RPMI8226 (cell line): Measurements from ENCODE around the gene F2R.
"Not testable (repeated sequence)": the region's sequence is repeated elsewhere in the genome, so short reads cannot be mapped to it uniquely, and the experiment has no call there.

Experiments
- DNase-seq: peaks from one replicate; pipeline ENCODE4 v3.0.0-alpha.2; 2015

F2R gene

DNA sequence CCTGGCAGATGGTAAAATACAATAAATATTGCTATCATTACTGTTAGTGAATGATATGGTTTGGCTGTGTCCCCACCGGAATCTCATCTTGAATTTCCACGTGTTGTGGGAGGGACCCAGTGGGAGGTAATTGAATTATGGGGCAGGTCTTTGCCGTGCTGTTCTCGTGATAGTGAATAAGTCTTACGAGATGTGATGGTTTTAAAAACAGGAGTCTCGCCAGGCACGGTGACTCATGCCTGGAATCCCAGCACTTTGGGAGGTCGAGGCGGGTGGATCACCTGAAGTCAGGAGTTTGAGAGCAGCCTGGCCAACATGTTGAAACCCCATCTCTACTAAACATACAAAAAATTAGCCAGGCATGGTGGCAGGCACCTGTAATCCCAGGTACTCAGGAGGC lies 45.2 kb downstream of the F2R start:
- DNase-seq, result not testable (repeated sequence)

DNA sequence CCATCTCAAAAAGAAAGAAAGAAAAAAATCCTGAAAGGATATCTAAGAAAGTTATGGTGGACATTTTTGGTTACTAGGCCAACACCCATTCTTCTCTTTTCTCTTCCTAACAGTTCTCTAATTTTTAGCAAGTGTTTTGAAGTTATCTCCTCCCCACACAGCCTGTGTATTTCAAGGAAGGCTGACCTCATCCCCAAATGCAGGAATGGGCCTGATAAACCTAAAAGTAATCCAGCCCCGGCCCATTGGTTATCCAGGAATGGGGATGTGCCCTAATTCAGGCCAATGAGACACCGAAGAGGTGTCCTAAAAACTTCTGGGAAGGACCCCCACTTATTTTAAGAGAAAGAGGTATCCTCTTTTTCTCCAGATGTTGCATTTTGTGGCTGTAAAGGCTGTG lies 46.6 kb downstream of the F2R start:
- DNase-seq, result no peak

DNA sequence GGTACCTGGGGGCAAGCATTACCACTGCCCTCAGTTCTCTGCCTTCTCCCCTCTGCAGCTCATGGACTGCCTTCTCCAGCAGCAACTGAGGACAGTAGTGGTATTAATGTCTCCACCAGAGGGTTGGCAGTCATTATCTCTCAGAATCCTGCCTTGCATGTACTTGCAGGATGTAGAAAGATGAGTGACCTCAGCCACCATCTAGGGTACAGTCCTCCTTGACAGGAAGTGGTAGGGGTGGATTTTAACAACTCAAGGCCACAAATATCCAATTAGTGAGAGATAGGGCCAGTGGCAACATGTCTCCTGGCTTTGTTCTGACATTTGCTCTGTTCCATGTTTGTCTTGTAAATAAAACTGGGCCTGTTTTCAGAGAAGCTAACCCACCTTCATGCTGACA lies 47.2 kb downstream of the F2R start:
- peak; percentile 31 for DNase-seq

DNA sequence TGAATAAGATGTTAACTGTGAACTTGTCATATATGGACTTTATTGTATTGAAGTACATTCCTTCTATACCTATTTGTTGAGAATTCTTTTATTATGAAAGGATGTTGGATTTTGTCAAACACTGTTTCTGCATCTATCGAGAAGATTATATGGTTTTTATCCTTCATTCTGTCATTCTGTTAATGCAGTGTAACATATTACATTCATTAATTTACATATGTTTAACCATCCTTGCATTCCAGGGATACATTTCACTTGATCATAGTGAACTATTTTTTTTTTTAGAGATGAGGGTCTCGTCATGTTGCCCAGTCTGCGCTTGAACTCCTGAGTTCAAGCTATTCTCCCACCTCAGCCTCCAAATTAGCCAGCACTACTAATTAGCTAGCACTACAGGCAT lies 48.4 kb downstream of the F2R start:
- no peak for DNase-seq

DNA sequence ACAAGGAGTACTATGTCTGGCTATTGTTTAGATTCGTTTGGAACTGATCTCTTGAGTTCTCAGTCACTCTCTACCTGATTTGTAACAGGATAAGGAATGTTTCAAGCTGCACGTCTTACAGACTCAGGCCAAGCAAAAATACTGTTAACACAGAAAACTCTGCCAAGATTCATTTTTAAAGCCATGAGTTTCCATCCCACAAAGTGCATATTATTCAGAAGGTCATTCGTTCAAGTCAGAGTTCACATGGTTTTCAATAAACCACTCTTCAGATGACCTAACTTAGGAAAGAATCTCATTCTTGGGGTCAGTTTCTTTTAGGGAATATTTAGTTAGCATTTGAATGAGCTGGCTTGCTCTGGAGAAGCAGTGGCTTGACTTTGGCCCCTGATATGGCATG lies 49.3 kb downstream of the F2R start:
- DNase-seq, result no peak

DNA sequence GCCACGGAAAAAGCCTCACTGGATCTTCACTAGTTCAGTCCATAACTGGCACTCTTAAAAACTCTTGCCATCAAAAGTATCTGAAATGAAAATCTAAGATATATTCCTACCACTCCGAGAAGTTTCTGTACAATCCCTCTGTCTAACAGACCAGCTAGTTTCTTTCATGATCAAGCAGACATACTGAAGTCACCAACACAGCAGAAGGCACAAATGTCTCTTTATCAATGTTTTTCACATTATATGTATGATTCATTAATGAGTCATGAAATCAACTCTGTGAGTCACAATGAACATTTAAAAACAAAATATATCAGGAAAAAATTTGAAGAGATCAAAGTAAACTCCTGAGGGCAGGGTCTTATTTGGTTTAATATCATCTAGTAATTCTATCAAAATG lies 50.8 kb downstream of the F2R start:
- DNase-seq, result no peak

DNA sequence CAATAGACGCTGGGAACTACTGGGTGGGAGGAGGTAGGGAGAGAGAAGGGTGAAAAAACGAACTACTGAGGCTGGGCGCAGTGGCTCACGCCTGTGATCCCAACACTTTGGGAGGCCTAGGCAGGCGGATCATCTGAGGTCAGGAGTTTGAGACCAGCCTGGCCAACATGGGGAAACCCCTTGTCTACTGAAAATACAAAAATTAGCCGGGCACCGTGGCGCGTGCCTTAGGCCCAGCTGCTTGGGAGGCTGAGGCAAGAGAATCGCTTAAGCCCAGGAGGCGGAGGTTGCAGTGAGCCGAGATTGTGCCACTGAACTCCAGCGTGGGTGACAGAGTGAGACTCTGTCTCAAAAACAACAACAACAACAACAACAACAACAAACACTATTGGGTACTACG lies 55.1 kb downstream of the F2R start:
- DNase-seq, result not testable (repeated sequence)

DNA sequence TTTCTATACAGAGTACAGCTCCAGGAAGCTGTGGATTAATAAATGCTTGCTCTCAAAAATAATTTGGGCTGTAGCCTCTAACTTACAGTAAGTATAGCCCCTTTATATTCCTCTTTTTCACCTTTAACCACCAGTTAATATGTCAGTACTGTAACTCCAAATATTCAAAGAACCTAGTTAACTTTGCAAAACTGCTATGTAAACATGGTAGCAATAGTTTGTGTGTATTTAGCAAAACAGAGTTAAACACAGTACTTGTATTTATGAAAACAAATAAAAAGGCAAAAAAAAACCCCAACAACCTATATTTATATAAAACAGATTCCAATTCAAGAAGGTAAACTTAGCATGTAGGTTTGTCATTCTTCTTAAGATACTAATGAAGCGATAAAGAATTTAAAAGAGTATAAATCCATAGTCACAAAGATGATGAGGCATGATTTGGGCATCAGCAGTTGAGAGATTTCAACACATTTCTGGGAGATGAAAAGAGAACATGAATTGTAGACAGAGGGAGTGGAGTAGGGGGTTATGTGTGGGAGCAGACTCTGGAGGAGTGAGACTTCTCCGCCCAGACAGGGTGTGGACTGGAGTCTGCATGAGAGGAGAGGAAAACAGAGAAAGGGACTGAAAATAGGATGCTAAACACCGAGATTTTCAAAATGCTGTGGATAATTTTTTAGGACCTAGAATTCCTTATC lies 55.9 kb downstream of the F2R start:
- no peak for DNase-seq

DNA sequence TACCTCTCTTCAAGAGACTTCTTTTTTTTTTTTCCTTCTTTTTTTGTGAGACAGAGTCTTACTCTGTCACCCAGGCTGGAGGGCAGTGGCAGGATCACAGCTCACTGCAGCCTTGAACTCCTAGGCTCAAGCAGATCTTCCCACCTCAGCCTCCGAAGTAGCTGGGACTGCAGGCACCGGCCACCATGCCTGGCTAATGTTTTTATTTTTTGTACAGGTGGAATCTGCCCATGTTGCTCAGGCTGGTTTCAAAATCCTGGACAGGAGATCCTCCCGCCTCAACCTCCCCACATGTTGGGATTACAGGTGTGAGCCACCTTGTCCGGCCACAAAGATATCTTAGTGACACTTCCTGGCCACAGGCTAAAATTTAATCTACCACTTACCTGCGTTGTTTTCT lies 60.0 kb downstream of the F2R start:
- DNase-seq, result no peak

DNA sequence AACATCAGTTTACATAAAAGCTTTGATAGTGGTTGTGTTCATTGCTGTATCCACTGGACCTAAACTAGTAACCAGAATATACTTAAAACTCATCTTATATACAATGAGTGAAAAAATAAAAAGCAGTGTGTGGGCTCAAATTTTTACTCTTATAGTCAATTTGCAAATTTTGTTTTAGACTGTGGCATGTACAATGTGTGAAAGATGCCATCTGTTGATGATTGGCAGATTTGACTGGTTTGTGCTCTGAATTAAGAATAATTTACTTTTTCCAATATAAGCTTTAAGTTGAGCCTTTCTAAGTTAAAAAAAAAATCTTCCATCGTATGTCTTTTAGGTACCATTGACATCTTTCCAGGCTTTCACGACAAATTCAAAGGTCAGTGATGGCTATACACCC lies 60.5 kb downstream of the F2R start:
- DNase-seq, result no peak

DNA sequence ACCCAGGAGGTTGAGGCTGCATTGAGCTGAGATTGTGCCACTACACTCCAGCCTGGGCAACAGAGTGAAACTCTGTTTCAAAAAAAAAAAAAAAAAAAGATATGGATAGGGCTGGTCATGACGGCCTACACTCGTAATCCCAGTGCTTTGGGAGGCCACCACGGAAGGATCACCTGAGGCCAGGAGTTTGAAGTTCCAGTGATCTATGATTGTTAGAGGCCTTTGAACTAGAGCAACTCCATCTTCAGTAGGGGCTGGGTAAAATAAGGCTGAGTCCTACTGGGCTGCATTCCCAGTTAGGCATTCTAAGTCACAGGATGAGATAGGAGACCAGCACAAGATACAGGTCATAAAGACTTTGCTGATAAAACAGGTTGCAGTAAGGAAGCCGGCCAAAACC lies 64.7 kb downstream of the F2R start:
- DNase-seq, result not testable (repeated sequence)

DNA sequence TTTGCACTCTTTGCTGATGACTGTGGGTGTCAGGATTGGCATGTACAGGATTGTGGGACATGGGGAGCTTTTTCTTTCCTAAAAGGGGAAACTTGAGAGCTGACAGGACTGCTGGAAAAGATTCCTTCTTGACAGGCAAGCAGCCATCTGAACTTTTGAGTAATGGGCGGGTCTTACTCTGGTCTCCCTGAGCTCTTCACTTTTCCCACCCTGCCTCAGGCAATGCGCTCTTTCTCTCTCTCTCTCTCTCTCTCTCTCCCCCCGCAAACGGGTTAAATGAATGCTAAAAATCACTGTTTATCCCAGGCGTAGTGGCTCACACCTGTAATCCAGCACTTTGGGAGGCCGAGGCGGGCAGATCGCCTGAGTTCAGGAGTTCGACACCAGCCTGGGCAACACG lies 65.8 kb downstream of the F2R start:
- DNase-seq, result no peak

DNA sequence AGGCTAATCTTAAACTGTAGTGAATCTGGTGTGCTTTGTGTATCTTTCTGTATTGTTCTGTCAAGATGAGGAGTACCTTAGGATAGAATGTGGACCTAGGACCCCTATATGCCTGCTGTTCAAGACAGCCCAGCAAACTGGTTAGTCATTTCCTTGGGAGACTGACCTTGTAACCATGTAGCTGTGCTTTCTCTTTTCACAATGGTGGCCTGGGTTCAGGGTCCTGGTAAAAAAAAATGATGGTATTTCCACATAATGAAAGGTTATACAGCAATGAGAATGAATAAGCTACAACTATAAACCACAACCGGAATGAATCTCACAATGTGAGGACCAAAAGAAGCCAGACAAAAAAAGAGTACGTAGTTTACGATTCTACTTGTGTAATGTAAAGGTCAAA lies 66.5 kb downstream of the F2R start:
- DNase-seq, result no peak
